Tibial artery (tissue), 4 donors: ENCODE measurements around the gene CPD.
A peak's percentile ranks its signal among the peaks of the same experiment; 100 is the strongest.

Experiments
- DNase-seq, 2 donors: peaks; one replicate each; pipeline ENCODE4 v3.0.0-alpha.2; 2019
- H3K27ac ChIP-seq, 2 donors: fragments of 200-600 bp; sonication (generic) in 1 of 2; 1 replicate in 1 of 2; 2 replicates in 1 of 2; pipeline ENCODE4 v1.5.1; 2018 to 2019; ENCODE audit warnings: mild to moderate bottlenecking in 1 of 2
- H3K27me3 ChIP-seq, 2 donors: fragments of 200-600 bp; sonication (generic) in 1 of 2; one replicate each; pipeline versions ENCODE4 v1.5.1 to v1.6.0; 2016 to 2019
- H3K36me3 ChIP-seq, 3 donors: fragments of 200-600 bp; sonication (generic) in 2 of 3; one replicate each; pipeline ENCODE4 v1.5.1; 2016 to 2019; ENCODE audit warnings: mild to moderate bottlenecking in 2 of 3
- H3K4me1 ChIP-seq, 4 donors: fragments of 200-600 bp; sonication (generic) in 2 of 4; 1 replicate in 3 of 4; 2 replicates in 1 of 4; pipeline ENCODE4 v1.5.1; 2016 to 2019
- H3K4me3 ChIP-seq, 2 donors: fragments of 200-600 bp; sonication (generic) in 1 of 2; 1 replicate in 1 of 2; 2 replicates in 1 of 2; pipeline ENCODE4 v1.5.1; 2018 to 2019; ENCODE audit warnings: mild to moderate bottlenecking in 2 of 2
- H3K9me3 ChIP-seq, 3 donors: fragments of 200-600 bp; sonication (generic) in 1 of 3; one replicate each; pipeline ENCODE4 v1.5.1; 2016 to 2019
- intact Hi-C: fragments of 100-400 bp; cut with DNase I; formaldehyde crosslinking; loops from one replicate; pipeline ENCODE4 v1.15.0; 2023; ENCODE audit warnings: low total_unique reads
- TF ChIP-seq, protein P1 (sequence below), 2 experiments: fragments of 200-600 bp in 1 of 2; fragments of 450-650 bp in 1 of 2; IDR thresholded peaks; one replicate each; pipeline ENCODE4 v1.5.1; 2017 to 2019; ENCODE audit warnings: antibody characterized with exemption in 2 of 2, mild to moderate bottlenecking in 1 of 2, moderate library complexity in 1 of 2

CPD gene

DNA sequence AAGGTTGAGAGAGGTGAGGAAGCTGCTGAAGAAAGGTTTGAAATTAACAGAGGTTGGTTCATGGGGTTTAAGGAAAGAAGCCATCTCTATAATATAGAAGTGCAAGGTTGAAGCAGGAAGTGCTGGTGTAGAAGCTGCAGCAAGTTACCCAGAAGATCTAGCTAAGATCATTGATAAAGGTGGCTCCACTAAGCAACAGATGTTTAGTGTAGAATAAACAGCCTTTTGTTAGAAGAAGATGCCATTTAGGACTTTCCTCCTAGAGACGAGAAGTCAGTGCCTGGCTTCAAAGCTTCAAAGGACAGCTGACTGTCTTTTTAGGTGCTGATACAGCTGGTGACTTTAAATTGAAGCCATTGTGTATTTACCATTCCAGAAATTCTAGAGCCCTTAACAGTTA lies 127.8 kb downstream of the CPD start:
- TF ChIP-seq, protein P1, sequence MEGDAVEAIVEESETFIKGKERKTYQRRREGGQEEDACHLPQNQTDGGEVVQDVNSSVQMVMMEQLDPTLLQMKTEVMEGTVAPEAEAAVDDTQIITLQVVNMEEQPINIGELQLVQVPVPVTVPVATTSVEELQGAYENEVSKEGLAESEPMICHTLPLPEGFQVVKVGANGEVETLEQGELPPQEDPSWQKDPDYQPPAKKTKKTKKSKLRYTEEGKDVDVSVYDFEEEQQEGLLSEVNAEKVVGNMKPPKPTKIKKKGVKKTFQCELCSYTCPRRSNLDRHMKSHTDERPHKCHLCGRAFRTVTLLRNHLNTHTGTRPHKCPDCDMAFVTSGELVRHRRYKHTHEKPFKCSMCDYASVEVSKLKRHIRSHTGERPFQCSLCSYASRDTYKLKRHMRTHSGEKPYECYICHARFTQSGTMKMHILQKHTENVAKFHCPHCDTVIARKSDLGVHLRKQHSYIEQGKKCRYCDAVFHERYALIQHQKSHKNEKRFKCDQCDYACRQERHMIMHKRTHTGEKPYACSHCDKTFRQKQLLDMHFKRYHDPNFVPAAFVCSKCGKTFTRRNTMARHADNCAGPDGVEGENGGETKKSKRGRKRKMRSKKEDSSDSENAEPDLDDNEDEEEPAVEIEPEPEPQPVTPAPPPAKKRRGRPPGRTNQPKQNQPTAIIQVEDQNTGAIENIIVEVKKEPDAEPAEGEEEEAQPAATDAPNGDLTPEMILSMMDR (IDR thresholded peaks at IDR 0.05): no peak
- no peak for DNase-seq
- H3K4me3 ChIP-seq: no peak overlapping the region

DNA sequence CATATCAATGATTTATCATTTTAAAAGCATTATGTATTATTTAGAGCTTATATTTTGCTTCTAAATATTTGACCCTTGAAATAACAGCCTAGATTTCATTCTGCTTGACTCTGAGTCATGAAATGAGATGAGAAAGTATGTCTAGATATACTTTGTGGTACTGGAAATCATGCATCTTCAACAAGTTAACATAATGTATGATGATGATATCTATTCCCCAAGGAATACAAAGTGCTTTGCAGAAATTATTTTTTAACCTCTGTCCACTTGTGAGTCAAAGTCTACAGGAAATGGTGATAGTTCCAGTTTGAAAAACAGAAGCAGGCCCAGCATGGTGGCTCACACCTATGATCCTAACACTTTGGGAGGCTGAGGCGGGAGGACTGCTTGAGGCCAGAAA lies 134.6 kb downstream of the CPD start:
- Histone ChIP-seq H3K27me3 (no peaks in the 10 kb centered on the region), H3K4me3 (no peak overlapping the region), H3K9me3 (no peaks in the 10 kb centered on the region), H3K36me3 (peaks cover 15 to 29% (median 16%) of the 10 kb centered on the region in 3 donors), H3K27ac (no peak overlapping the region), H3K4me1 (peaks cover 0 to 3% (median 0%) of the 10 kb centered on the region in 4 donors)
- TF ChIP-seq, protein P1 (IDR thresholded peaks at IDR 0.05): no peak
- intact Hi-C loops: no loop called here
- DNase-seq: no peak

More for the DNA sequence above, 127.8 kb downstream of the CPD start:
- H3K36me3 ChIP-seq: peaks cover 24 to 60% (median 41%) of the 10 kb centered on the region in 3 donors
- intact Hi-C loops: no loop called here
- H3K27ac ChIP-seq: no peak overlapping the region
- H3K27me3 ChIP-seq: no peaks in the 10 kb centered on the region
- H3K9me3 ChIP-seq: no peaks in the 10 kb centered on the region
- no peaks in the 10 kb centered on the region for H3K4me1 ChIP-seq

DNA sequence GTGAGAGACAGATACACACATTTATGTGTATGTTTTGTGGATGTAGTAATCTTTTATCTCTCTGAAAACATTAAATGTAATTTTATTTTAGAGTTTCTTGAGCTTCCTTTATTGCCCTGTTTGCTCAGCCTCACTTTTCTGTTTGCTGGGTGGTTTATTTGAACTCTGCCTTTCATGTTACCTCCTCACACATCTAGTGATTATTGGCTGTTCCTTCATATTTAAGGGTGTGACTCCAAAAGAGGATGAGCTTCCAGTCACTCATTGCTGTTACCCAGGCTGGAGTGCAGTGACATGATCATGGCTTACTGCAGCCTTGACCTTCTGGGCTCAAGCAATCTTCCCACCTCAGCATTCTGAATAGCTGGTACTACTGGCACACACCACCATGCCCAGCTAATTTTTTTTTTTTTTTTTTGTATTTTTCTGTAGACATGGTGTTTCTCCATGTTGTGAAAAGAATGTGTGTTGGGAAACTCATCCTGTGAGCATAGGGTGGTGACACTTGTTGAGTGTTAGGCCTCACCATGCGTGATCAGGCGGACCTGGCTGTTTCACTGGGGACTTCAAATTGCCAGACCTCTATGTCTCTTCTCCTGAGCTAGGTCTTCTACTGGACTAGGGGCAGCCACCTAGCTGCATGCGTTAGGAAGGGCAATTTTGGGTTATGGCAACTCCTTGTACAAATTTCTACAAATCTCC lies 136.3 kb downstream of the CPD start:
- intact Hi-C loops: no loop called here
- no peak for DNase-seq
- Histone ChIP-seq H3K36me3 (peaks cover 15 to 29% (median 16%) of the 10 kb centered on the region in 3 donors), H3K4me3 (no peak overlapping the region), H3K9me3 (no peaks in the 10 kb centered on the region), H3K4me1 (peaks cover 0 to 13% (median 5%) of the 10 kb centered on the region in 4 donors), H3K27me3 (no peaks in the 10 kb centered on the region), H3K27ac (no peak overlapping the region)
- TF ChIP-seq, protein P1 (IDR thresholded peaks at IDR 0.05): no peak

DNA sequence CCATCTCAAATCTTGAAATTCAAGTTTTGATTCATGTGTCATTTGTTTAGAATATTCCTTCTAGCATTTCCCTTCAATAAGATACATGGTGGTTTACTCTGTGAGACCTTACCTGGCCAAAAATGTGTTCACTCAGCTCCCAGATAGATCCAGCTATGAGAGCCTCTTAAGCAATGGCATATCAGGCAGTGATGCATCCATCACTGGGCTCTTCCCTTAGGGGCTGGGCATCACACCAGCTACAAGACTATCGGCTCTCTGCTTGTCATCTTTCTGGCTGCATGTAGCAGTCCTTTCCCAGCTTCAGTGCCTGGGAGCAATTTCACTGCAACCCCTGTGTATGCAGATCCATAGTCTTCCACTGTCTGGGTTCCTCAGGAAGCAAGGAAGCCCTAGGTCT lies 139.1 kb downstream of the CPD start:
- H3K4me3 ChIP-seq: no peak overlapping the region
- H3K36me3 ChIP-seq: peaks cover 13 to 38% (median 26%) of the 10 kb centered on the region in 3 donors
- no peaks in the 10 kb centered on the region for H3K9me3 ChIP-seq
- intact Hi-C loops: no loop called here
- no peaks in the 10 kb centered on the region for H3K27me3 ChIP-seq
- no peak for DNase-seq
- no peak overlapping the region for H3K27ac ChIP-seq
- TF ChIP-seq, protein P1 (IDR thresholded peaks at IDR 0.05): no peak
- H3K4me1 ChIP-seq: peaks cover 0 to 20% (median 8%) of the 10 kb centered on the region in 4 donors

DNA sequence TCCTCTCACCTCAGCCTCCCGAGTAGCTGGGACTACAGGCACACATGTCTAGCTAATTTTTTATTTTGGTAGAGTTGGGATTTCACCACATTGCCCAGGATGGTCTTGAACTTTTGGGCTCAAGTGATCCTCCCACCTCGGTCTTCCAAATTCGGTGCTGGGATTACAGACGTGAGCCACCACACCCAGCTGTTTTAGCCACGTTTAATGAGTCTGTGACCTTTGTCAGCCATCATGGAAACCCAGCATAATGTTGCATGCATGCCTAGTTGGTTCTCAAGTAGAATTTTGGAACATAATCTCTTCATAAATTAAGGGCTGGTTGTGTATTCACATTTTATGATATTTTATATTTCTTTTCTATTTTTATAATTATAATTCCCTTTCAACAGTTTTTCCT lies 140.4 kb downstream of the CPD start:
- Histone ChIP-seq H3K4me1 (peaks cover 0 to 21% (median 8%) of the 10 kb centered on the region in 4 donors), H3K4me3 (no peak overlapping the region), H3K27ac (peak overlapping the region; percentile 22 to 54), H3K27me3 (no peaks in the 10 kb centered on the region), H3K9me3 (no peaks in the 10 kb centered on the region), H3K36me3 (peaks cover 3 to 38% (median 34%) of the 10 kb centered on the region in 3 donors)
- TF ChIP-seq, protein P1 (IDR thresholded peaks at IDR 0.05): no peak
- no peak for DNase-seq
- intact Hi-C loops: no loop called here
